H9 (cell line): ENCODE data around the gene WDR75. TPM values are rescaled to one million over a fixed set of nuclear protein-coding genes. Genes with fewer than 3 reads are reported as not detected.

Experiments
- DNase-seq: peaks from one replicate; pipeline ENCODE4 v3.0.0-alpha.2; 2017
- H2AFZ ChIP-seq: one replicate; pipeline ENCODE4 v1.6.1; 2013; ENCODE audit warnings: mild to moderate bottlenecking, low read length, control low read depth, moderate library complexity
- H2AK5ac ChIP-seq: 2 replicates; pipeline ENCODE4 v1.6.1; 2013; ENCODE audit warnings: low read length, control low read depth, mixed read lengths; ENCODE audit not compliant: insufficient read length
- H2BK120ac ChIP-seq: one replicate; pipeline ENCODE4 v1.6.1; 2013; ENCODE audit warnings: low read depth, mild to moderate bottlenecking, low read length, control low read depth, inconsistent platforms; ENCODE audit not compliant: poor library complexity, severe bottlenecking
- H2BK12ac ChIP-seq: 2 replicates; pipeline ENCODE4 v1.6.1; 2013; ENCODE audit warnings: low read length, control low read depth, mixed read lengths, low read depth; ENCODE audit not compliant: insufficient read length
- H2BK15ac ChIP-seq: 2 replicates; pipeline ENCODE4 v1.6.1; 2013; ENCODE audit warnings: low read depth, low read length, control low read depth
- H2BK20ac ChIP-seq: one replicate; pipeline ENCODE4 v1.6.1; 2013; ENCODE audit warnings: low read depth, mild to moderate bottlenecking, low read length, control low read depth, inconsistent platforms; ENCODE audit not compliant: poor library complexity, severe bottlenecking
- H2BK5ac ChIP-seq: 2 replicates; pipeline ENCODE4 v1.6.1; 2013; ENCODE audit warnings: low read length, control low read depth, mixed read lengths; ENCODE audit not compliant: insufficient read length
- H3K14ac ChIP-seq: 2 replicates; pipeline ENCODE4 v1.6.1; 2013; ENCODE audit warnings: low read length, control low read depth; ENCODE audit not compliant: insufficient read depth
- H3K18ac ChIP-seq: 2 replicates; pipeline ENCODE4 v1.6.1; 2013; ENCODE audit warnings: low read depth, mild to moderate bottlenecking, mixed read lengths, low read length, control low read depth; ENCODE audit not compliant: insufficient read length
- H3K23ac ChIP-seq: 2 replicates; pipeline ENCODE4 v1.6.1; 2013; ENCODE audit warnings: low read length, control low read depth, mixed read lengths, low read depth; ENCODE audit not compliant: insufficient read length
- H3K23me2 ChIP-seq: 2 replicates; pipeline ENCODE4 v1.6.1; 2013; ENCODE audit warnings: low read depth, mild to moderate bottlenecking, mixed read lengths, low read length, control low read depth; ENCODE audit not compliant: insufficient read length, poor library complexity, severe bottlenecking
- H3K27ac ChIP-seq: 2 replicates; pipeline ENCODE4 v1.5.1; 2013; ENCODE audit warnings: low read length, control low read depth, mixed read lengths, low read depth; ENCODE audit not compliant: insufficient read length
- H3K27me3 ChIP-seq: 2 replicates; pipeline ENCODE4 v1.6.1; 2013; ENCODE audit warnings: low read length, control low read depth, inconsistent platforms; ENCODE audit not compliant: insufficient read depth
- H3K4ac ChIP-seq: 2 replicates; pipeline ENCODE4 v1.6.1; 2013; ENCODE audit warnings: low read depth, mild to moderate bottlenecking, control low read depth, inconsistent platforms, low read length, moderate library complexity
- H3K4me1 ChIP-seq: 2 replicates; pipeline ENCODE4 v1.6.1; 2013; ENCODE audit warnings: low read length, control low read depth, inconsistent platforms; ENCODE audit not compliant: insufficient read depth
- H3K4me2 ChIP-seq: 2 replicates; pipeline ENCODE4 v1.6.1; 2013; ENCODE audit warnings: low read length, control low read depth, mixed read lengths; ENCODE audit not compliant: insufficient read length, insufficient read depth
- H3K56ac ChIP-seq: 2 replicates; pipeline ENCODE4 v1.6.1; 2013; ENCODE audit warnings: low read depth, mild to moderate bottlenecking, mixed read lengths, low read length, control low read depth; ENCODE audit not compliant: insufficient read length
- H3K79me1 ChIP-seq: 2 replicates; pipeline ENCODE4 v1.6.1; 2013; ENCODE audit warnings: low read depth, mild to moderate bottlenecking, moderate library complexity, low read length, control low read depth, inconsistent platforms; ENCODE audit not compliant: insufficient read depth, poor library complexity, severe bottlenecking
- H3K79me2 ChIP-seq: 2 replicates; pipeline ENCODE4 v1.6.1; 2013; ENCODE audit warnings: low read length, control low read depth, inconsistent platforms; ENCODE audit not compliant: insufficient read depth
- H3K9ac ChIP-seq: 2 replicates; pipeline ENCODE4 v1.6.1; 2013; ENCODE audit warnings: low read length, control low read depth, mixed read lengths; ENCODE audit not compliant: insufficient read length; ENCODE audit errors: extremely low read depth
- H3K9me3 ChIP-seq: one replicate; pipeline ENCODE4 v1.6.1; 2013; ENCODE audit warnings: low read depth, low read length, inconsistent platforms; ENCODE audit not compliant: control insufficient read depth
- H3T11ph ChIP-seq: one replicate; pipeline ENCODE4 v1.6.1; 2013; ENCODE audit warnings: mild to moderate bottlenecking, low read length, control low read depth, inconsistent platforms
- H4K20me1 ChIP-seq: one replicate; pipeline ENCODE4 v1.6.1; 2013; ENCODE audit not compliant: control insufficient read depth, insufficient read length, insufficient read depth
- H4K5ac ChIP-seq: 2 replicates; pipeline ENCODE4 v1.6.1; 2013; ENCODE audit warnings: low read depth, mild to moderate bottlenecking, mixed read lengths, low read length, control low read depth; ENCODE audit not compliant: insufficient read length
- H4K8ac ChIP-seq: replicated peaks from 2 replicates; pipeline ENCODE4 v1.6.1; 2013; ENCODE audit warnings: low read length, control low read depth, mixed read lengths, low read depth; ENCODE audit not compliant: insufficient read length
- H4K91ac ChIP-seq: 2 replicates; pipeline ENCODE4 v1.6.1; 2013; ENCODE audit warnings: low read depth, mild to moderate bottlenecking, moderate library complexity, mixed read lengths, low read length, control low read depth; ENCODE audit not compliant: insufficient read length
- H3K27ac Mint-ChIP-seq, 3 experiments: 2 replicates in 2 of 3; 3 replicates in 1 of 3; pipeline ENCODE4 v1.8.0; 2020 to 2021; ENCODE audit warnings: mixed read lengths in 3 of 3, mild to moderate bottlenecking in 1 of 3, moderate library complexity in 1 of 3
- H3K27me3 Mint-ChIP-seq: 2 replicates; pipeline ENCODE4 v1.8.0; 2021; ENCODE audit warnings: low read depth, mild to moderate bottlenecking, moderate library complexity, mixed read lengths
- H3K36me3 Mint-ChIP-seq, 3 experiments: 2 replicates in 2 of 3; 3 replicates in 1 of 3; pipeline ENCODE4 v1.8.0; 2020 to 2021; ENCODE audit warnings: low read depth in 3 of 3, mixed read lengths in 3 of 3; ENCODE audit not compliant: insufficient read depth in 1 of 3
- H3K4me1 Mint-ChIP-seq, 2 experiments: 2 replicates each; pipeline ENCODE4 v1.8.0; 2020; ENCODE audit warnings: mixed read lengths in 2 of 2
- H3K4me3 Mint-ChIP-seq, 2 experiments: 2 replicates in 1 of 2; 3 replicates in 1 of 2; pipeline ENCODE4 v1.8.0; 2020 to 2021; ENCODE audit warnings: mild to moderate bottlenecking in 2 of 2, mixed read lengths in 2 of 2, moderate library complexity in 1 of 2
- H3K9me3 Mint-ChIP-seq, 2 experiments: 2 replicates in 1 of 2; 3 replicates in 1 of 2; pipeline ENCODE4 v1.8.0; 2020; ENCODE audit warnings: mild to moderate bottlenecking in 2 of 2, mixed read lengths in 2 of 2, moderate library complexity in 1 of 2
- WGBS: extraction: QIAGEN DNeasy Blood & Tissue Kit; methylation state at CpG from one replicate; pipeline ENCODE4 v1.1.7; 2013; ENCODE audit warnings: missing lambda C conversion rate, low lambda C conversion rate, mixed read lengths; ENCODE audit not compliant: insufficient read length; ENCODE audit errors: extremely low coverage; 5-methylcytosine and 5-hydroxymethylcytosine counted together
- total RNA-seq: library from RNA; stranded (reverse); gene quantifications from 2 replicates; pipeline ENCODE4 v1.2.1, GENCODE V29; 2021
- TF ChIP-seq, protein P1 (sequence below): fragments of 200-600 bp; sonication (generic); conservative IDR thresholded peaks from 3 replicates; pipeline ENCODE4 v1.8.0; 2021; ENCODE audit warnings: antibody characterized with exemption, mild to moderate bottlenecking

The WDR75 gene
- total RNA-seq, 1 experiment from 2014 or later, result 80.6 TPM

DNA sequence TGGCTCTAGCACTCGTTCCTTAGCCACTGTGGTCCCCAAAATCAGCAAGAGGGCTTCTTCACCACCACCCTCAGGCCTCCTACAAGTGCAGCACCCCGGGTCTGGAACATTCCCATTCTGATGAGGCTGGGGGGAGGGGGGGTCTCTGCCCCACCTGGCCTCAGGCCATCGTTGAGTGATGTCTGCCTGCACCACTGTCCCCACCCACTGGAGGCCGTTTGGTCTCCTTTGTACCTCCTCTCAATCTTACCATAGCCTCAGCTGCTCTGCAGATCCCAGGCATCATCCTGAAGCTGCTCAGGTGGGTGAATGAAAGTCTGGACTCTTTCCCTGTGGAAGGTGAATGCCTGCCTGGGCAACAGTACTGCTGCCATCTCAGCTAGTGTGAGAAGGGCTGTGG, 42.3 kb downstream of the WDR75 start:
- H3K18ac ChIP-seq, result no peak overlapping the region
- H3K27me3 ChIP-seq, result no peaks in the 10 kb centered on the region
- no peak overlapping the region for H3K56ac ChIP-seq
- H3K4me1 Mint-ChIP-seq, result no peaks in the 10 kb centered on the region
- H4K20me1 ChIP-seq, result no peaks in the 10 kb centered on the region
- H2BK15ac ChIP-seq, result no peak overlapping the region
- DNase-seq, result no peak
- TF ChIP-seq, protein P1, sequence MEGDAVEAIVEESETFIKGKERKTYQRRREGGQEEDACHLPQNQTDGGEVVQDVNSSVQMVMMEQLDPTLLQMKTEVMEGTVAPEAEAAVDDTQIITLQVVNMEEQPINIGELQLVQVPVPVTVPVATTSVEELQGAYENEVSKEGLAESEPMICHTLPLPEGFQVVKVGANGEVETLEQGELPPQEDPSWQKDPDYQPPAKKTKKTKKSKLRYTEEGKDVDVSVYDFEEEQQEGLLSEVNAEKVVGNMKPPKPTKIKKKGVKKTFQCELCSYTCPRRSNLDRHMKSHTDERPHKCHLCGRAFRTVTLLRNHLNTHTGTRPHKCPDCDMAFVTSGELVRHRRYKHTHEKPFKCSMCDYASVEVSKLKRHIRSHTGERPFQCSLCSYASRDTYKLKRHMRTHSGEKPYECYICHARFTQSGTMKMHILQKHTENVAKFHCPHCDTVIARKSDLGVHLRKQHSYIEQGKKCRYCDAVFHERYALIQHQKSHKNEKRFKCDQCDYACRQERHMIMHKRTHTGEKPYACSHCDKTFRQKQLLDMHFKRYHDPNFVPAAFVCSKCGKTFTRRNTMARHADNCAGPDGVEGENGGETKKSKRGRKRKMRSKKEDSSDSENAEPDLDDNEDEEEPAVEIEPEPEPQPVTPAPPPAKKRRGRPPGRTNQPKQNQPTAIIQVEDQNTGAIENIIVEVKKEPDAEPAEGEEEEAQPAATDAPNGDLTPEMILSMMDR, result no peak
- no peak overlapping the region for H3K4me3 Mint-ChIP-seq
- no peak overlapping the region for H2BK5ac ChIP-seq
- no peak overlapping the region for H3K23ac ChIP-seq
- no peaks in the 10 kb centered on the region for H3K79me1 ChIP-seq
- H3K9me3 Mint-ChIP-seq, result no peaks in the 10 kb centered on the region
- H3K27ac Mint-ChIP-seq, result no peak overlapping the region
- no peaks in the 10 kb centered on the region for H3K9me3 ChIP-seq
- H2BK20ac ChIP-seq, result no peak overlapping the region
- WGBS, result no CpG with 5 or more reads among the region's 4 CpGs
- H4K5ac ChIP-seq, result no peak overlapping the region
- H2AFZ ChIP-seq, result no peak overlapping the region
- H3K27ac ChIP-seq, result no peak overlapping the region
- H3K23me2 ChIP-seq, result no peaks in the 10 kb centered on the region
- no peak overlapping the region for H3K4ac ChIP-seq
- H3K4me2 ChIP-seq, result no peak overlapping the region
- H3T11ph ChIP-seq, result no peak overlapping the region
- no peaks in the 10 kb centered on the region for H3K79me2 ChIP-seq
- H3K9ac ChIP-seq, result no peak overlapping the region
- H3K36me3 Mint-ChIP-seq, result no peaks in the 10 kb centered on the region
- H3K27me3 Mint-ChIP-seq, result peaks cover 2% of the 10 kb centered on the region; the same call in 1 of the 2 replicates
- no peak overlapping the region for H2BK12ac ChIP-seq
- H4K91ac ChIP-seq, result no peak overlapping the region
- H2AK5ac ChIP-seq, result no peak overlapping the region
- no peak overlapping the region for H4K8ac ChIP-seq
- H2BK120ac ChIP-seq, result no peak overlapping the region
- no peaks in the 10 kb centered on the region for H3K4me1 ChIP-seq
- H3K14ac ChIP-seq, result no peak overlapping the region
